Stimulated activated naive CD4-positive, alpha-beta T cell (primary cell): ENCODE measurements around the gene TBCD.

ENCODE experiments used
- DNase-seq, 6 experiments: peaks; one replicate each; lab custom pipeline; 2025; lab: John Stamatoyannopoulos, UW

TBCD gene

GRCh38 chr17:82832411-82832810 lies 80.5 kb downstream of the TBCD start:
- DNase-seq, result no peak

- DNase-seq, result no peak
Measured at GRCh38 chr17:82832881-82833475, 81.1 kb downstream of the TBCD start.

GRCh38 chr17:82835122-82835521 lies 83.3 kb downstream of the TBCD start:
- DNase-seq, result no peak

- no peak for DNase-seq
Measured at GRCh38 chr17:82835766-82836512, 84.1 kb downstream of the TBCD start.

GRCh38 chr17:82836823-82837357 lies 85.0 kb downstream of the TBCD start:
- DNase-seq, result no peak

GRCh38 chr17:82837586-82838320 lies 85.9 kb downstream of the TBCD start:
- DNase-seq, result no peak

- no peak for DNase-seq
Measured at GRCh38 chr17:82838386-82839063, 86.7 kb downstream of the TBCD start.

GRCh38 chr17:82839617-82840292 lies 87.9 kb downstream of the TBCD start, which contains the start of gene ZNF750:
ZNF750 (minus strand) TSS chr17:82840022; CDS start chr17:82832454, 7,568 bp downstream.
- no peak for DNase-seq

- no peak for DNase-seq
Measured at GRCh38 chr17:82840431-82840831, 88.6 kb downstream of the TBCD start.

GRCh38 chr17:82841921-82842596 lies 90.2 kb downstream of the TBCD start:
- no peak for DNase-seq

GRCh38 chr17:82843904-82844680 lies 92.2 kb downstream of the TBCD start:
- no peak for DNase-seq

GRCh38 chr17:82844796-82845162 lies 92.9 kb downstream of the TBCD start:
- no peak for DNase-seq

GRCh38 chr17:82845163-82845807 lies 93.4 kb downstream of the TBCD start:
- no peak for DNase-seq

GRCh38 chr17:82846061-82846691 lies 94.3 kb downstream of the TBCD start:
- no peak for DNase-seq

- no peak for DNase-seq
Measured at GRCh38 chr17:82848022-82848592, 96.2 kb downstream of the TBCD start.

GRCh38 chr17:82849076-82849945 lies 97.4 kb downstream of the TBCD start:
- DNase-seq, result no peak

- DNase-seq, result no peak
Measured at GRCh38 chr17:82851381-82851780, 99.5 kb downstream of the TBCD start.

- no peak for DNase-seq
Measured at GRCh38 chr17:82854226-82854625, 102.4 kb downstream of the TBCD start.
